A673 (cell line): ENCODE results near the gene PPP6R2. TPM values are rescaled to one million over a fixed set of nuclear protein-coding genes. Genes with fewer than 3 reads are reported as not detected.
A peak's percentile ranks its signal among the peaks of the same experiment; 100 is the strongest.
"Not testable (repeated sequence)": the region's sequence is repeated elsewhere in the genome, so short reads cannot be mapped to it uniquely, and the experiment has no call there.

ENCODE experiments used
- BruUV-seq: library from RNA; stranded (reverse); fragments of 400-500 nt; replicated peaks from 2 replicates; lab custom pipeline; 2021; lab: Mats Ljungman, UMichigan
- CTCF ChIA-PET: fragments of 300-600 bp; sonication (Branson Sonifier 250); formaldehyde crosslinking; loops from one replicate; lab custom pipeline; 2022; ENCODE audit warnings: antibody characterized with exemption; lab: Charles Lee
- POLR2A ChIA-PET: fragments of 300-600 bp; sonication (Branson Sonifier 250); formaldehyde crosslinking; loops from one replicate; lab custom pipeline; 2022; ENCODE audit warnings: antibody characterized with exemption; ENCODE audit not compliant: low non-redundant PET; lab: Charles Lee
- DNase-seq: peaks from one replicate; pipeline ENCODE4 v3.0.0-alpha.2; 2015; ENCODE audit warnings: low spot score
- H3K27ac ChIP-seq: fragments of 200-600 bp; sonication (generic); 2 replicates; pipeline ENCODE4 v1.5.1; 2016; ENCODE audit warnings: mixed run types, low read depth, mild to moderate bottlenecking, mixed read lengths, antibody characterized with exemption, low read length; ENCODE audit not compliant: poor library complexity, severe bottlenecking
- H3K27me3 ChIP-seq: fragments of 200-600 bp; sonication (generic); replicated peaks from 2 replicates; pipeline ENCODE4 v1.6.1; 2017; ENCODE audit warnings: mixed run types, low read depth, mild to moderate bottlenecking, mixed read lengths, antibody characterized with exemption, low read length; ENCODE audit not compliant: insufficient read depth, poor library complexity
- H3K36me3 ChIP-seq: fragments of 200-600 bp; sonication (generic); 2 replicates; pipeline ENCODE4 v1.6.1; 2016; ENCODE audit warnings: mixed run types, mild to moderate bottlenecking, mixed read lengths, antibody characterized with exemption, low read length; ENCODE audit not compliant: insufficient read depth, poor library complexity, severe bottlenecking
- H3K4me1 ChIP-seq: fragments of 200-600 bp; sonication (generic); 2 replicates; pipeline ENCODE4 v1.6.1; 2017; ENCODE audit warnings: mixed run types, mild to moderate bottlenecking, mixed read lengths, antibody characterized with exemption, low read length; ENCODE audit not compliant: insufficient read depth, poor library complexity, severe bottlenecking
- H3K4me3 ChIP-seq: fragments of 200-600 bp; sonication (generic); 2 replicates; pipeline ENCODE4 v1.5.1; 2016; ENCODE audit warnings: low read depth, mixed run types, mild to moderate bottlenecking, mixed read lengths, low read length; ENCODE audit not compliant: poor library complexity, severe bottlenecking
- H3K9me3 ChIP-seq: fragments of 200-600 bp; sonication (generic); 2 replicates; pipeline ENCODE4 v1.6.1; 2016; ENCODE audit warnings: mixed run types, low read depth, mild to moderate bottlenecking, mixed read lengths, antibody characterized with exemption, low read length; ENCODE audit not compliant: poor library complexity, severe bottlenecking
- CTCF ChIP-seq: fragments of 300-800, 200-600 bp; sonication (generic); conservative IDR thresholded peaks from 2 replicates; pipeline ENCODE4 v1.5.1; 2017; ENCODE audit warnings: low read depth, mild to moderate bottlenecking, antibody characterized with exemption, low read length, moderate library complexity, mixed read lengths
- EZH2 ChIP-seq: fragments of 200-600 bp; sonication (generic); IDR thresholded peaks from 2 replicates; pipeline ENCODE4 v1.6.1; 2017; ENCODE audit warnings: borderline replicate concordance, low read depth, mild to moderate bottlenecking, mixed read lengths, antibody characterized with exemption, low read length; ENCODE audit not compliant: poor library complexity, severe bottlenecking
- intact Hi-C: fragments of 100-400 bp; cut with micrococcal nuclease; formaldehyde crosslinking; loops from one replicate; pipeline ENCODE4 v1.10.0; 2022; ENCODE audit not compliant: unreplicated experiment
- total RNA-seq: library from RNA; stranded (reverse); gene quantifications from 2 replicates; pipeline ENCODE4 v1.2.3, GENCODE V29; 2021

The PPP6R2 gene
- total RNA-seq, 1 experiment from 2014 or later: 64.6 TPM

- no peak for TF ChIP-seq CTCF
- no peak for TF ChIP-seq EZH2
- intact Hi-C loops: no loop called here
- H3K4me3 ChIP-seq: no peak overlapping the region
- ChIA-PET POLR2A (no interaction called here), CTCF (no interaction called here)
- no peaks in the 10 kb centered on the region for H3K27me3 ChIP-seq
- no peak for DNase-seq
- H3K27ac ChIP-seq: no peak overlapping the region
- BruUV-seq: no TSS peak
- H3K36me3 ChIP-seq: peaks cover 14% of the 10 kb centered on the region
- no peaks in the 10 kb centered on the region for H3K9me3 ChIP-seq
- H3K4me1 ChIP-seq: no peaks in the 10 kb centered on the region
Observed at GRCh38 chr22:50363166-50363802, 20.2 kb downstream of the PPP6R2 start.

GRCh38 chr22:50363803-50364194, 20.7 kb downstream of the PPP6R2 start:
- DNase-seq, H3K9me3 ChIP-seq, H3K4me1 ChIP-seq, POLR2A ChIA-PET, intact Hi-C loops, H3K27me3 ChIP-seq, H3K4me3 ChIP-seq, BruUV-seq, H3K27ac ChIP-seq, CTCF ChIA-PET: not testable (repeated sequence)
- peaks cover 14% of the 10 kb centered on the region for H3K36me3 ChIP-seq

- H3K27ac ChIP-seq: no peak overlapping the region
- BruUV-seq: no TSS peak
- DNase-seq: peak; percentile 12
- no peaks in the 10 kb centered on the region for H3K9me3 ChIP-seq
- POLR2A ChIA-PET: no interaction called here
- no peak overlapping the region for H3K4me3 ChIP-seq
- intact Hi-C loops: no loop called here
- CTCF ChIA-PET: no interaction called here
- H3K4me1 ChIP-seq: no peaks in the 10 kb centered on the region
- peaks cover 15% of the 10 kb centered on the region for H3K36me3 ChIP-seq
- no peak for TF ChIP-seq EZH2
- no peak for TF ChIP-seq CTCF
- no peaks in the 10 kb centered on the region for H3K27me3 ChIP-seq
Observed at GRCh38 chr22:50367778-50368500, 24.8 kb downstream of the PPP6R2 start.
